MCF 10A (cell line): ENCODE data around the gene DTX3L. TPM values are rescaled to one million over a fixed set of nuclear protein-coding genes. Genes with fewer than 3 reads are reported as not detected.

ENCODE experiments used
- BruUV-seq: library from RNA; stranded (reverse); fragments of 400-500 nt; replicated peaks from 2 replicates; lab custom pipeline; 2021; lab: Mats Ljungman, UMichigan
- CTCF ChIA-PET: fragments of 300-600 bp; sonication (Branson Sonifier 250); formaldehyde crosslinking; extraction: SDS; loops from one replicate; lab custom pipeline; 2021; ENCODE audit warnings: antibody characterized with exemption, inconsistent platforms; lab: Yijun Ruan, JAX
- POLR2A ChIA-PET: fragments of 300-600, 350-650 bp; sonication (Branson Sonifier 250); formaldehyde crosslinking; extraction: SDS; loops from one replicate; lab custom pipeline; 2020; ENCODE audit warnings: antibody characterized with exemption, inconsistent platforms; lab: Yijun Ruan, JAX
- DNase-seq: peaks from one replicate; pipeline ENCODE4 v3.0.0-alpha.2; 2018; ENCODE audit not compliant: unreplicated experiment
- H3K27ac Mint-ChIP-seq: one replicate; pipeline ENCODE4 v1.8.0; 2022; ENCODE audit warnings: mild to moderate bottlenecking, low read depth, mixed read lengths; ENCODE audit not compliant: unreplicated experiment
- H3K27me3 Mint-ChIP-seq: one replicate; pipeline ENCODE4 v1.8.0; 2022; ENCODE audit warnings: mixed read lengths; ENCODE audit not compliant: insufficient read depth, unreplicated experiment
- H3K36me3 Mint-ChIP-seq: one replicate; pipeline ENCODE4 v1.8.0; 2022; ENCODE audit warnings: mild to moderate bottlenecking, moderate library complexity, mixed read lengths; ENCODE audit not compliant: insufficient read depth, unreplicated experiment
- H3K4me1 Mint-ChIP-seq: one replicate; pipeline ENCODE4 v1.8.0; 2022; ENCODE audit warnings: mixed read lengths; ENCODE audit not compliant: insufficient read depth, unreplicated experiment
- H3K4me3 Mint-ChIP-seq: one replicate; pipeline ENCODE4 v1.8.0; 2022; ENCODE audit warnings: mild to moderate bottlenecking, moderate library complexity, mixed read lengths; ENCODE audit not compliant: unreplicated experiment
- H3K9me3 Mint-ChIP-seq: one replicate; pipeline ENCODE4 v1.8.0; 2022; ENCODE audit warnings: mixed read lengths; ENCODE audit not compliant: unreplicated experiment
- intact Hi-C: fragments of 100-400 bp; cut with micrococcal nuclease; formaldehyde crosslinking; loops from 2 replicates; pipeline ENCODE4 v1.14.1; 2022
- total RNA-seq: library from RNA; stranded (reverse); gene quantifications from 2 replicates; pipeline ENCODE4 v1.2.3, GENCODE V29; 2022
- TF ChIP-seq, protein P1 (sequence below): fragments of 200-600 bp; IDR thresholded peaks from one replicate; pipeline ENCODE4 v1.8.0; 2022; ENCODE audit warnings: antibody characterized with exemption, mild to moderate bottlenecking; ENCODE audit not compliant: unreplicated experiment

Gene DTX3L
- total RNA-seq, 1 experiment from 2014 or later, result 19.1 TPM

DNA sequence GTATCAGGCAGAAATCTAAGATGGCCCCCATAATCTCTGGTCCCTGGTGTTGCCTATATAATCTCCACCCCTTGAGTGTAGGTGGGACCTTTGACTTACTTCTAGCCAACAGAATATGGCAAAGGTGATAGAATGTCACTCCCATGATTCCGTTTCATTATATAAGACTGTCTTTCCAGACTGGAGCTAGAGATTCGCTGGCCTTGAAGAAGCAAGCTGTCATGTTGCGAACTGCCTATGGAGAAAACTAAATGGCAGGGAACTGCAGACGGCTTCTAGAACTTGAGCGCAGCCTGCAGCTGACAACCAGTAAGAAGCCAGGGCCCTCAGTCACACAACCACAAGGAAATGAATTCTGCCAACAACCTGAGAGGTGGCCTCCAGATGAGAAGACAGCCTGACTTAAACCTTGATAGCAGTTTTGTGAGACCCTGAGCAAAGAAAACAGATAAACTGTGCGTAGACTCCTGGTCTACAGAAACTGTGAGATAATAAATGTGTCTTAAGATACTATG is 47.2 kb upstream of the DTX3L start:
- POLR2A ChIA-PET, result no interaction called here
- Mint-ChIP-seq H3K4me3 (no peak overlapping the region), H3K9me3 (peaks cover 6% of the 10 kb centered on the region), H3K27ac (no peak overlapping the region), H3K27me3 (no peaks in the 10 kb centered on the region), H3K36me3 (peaks cover 6% of the 10 kb centered on the region), H3K4me1 (peaks cover 17% of the 10 kb centered on the region)
- intact Hi-C loops, result no loop called here
- DNase-seq, result no peak
- CTCF ChIA-PET, result interaction anchor here (0.5 to 1.0 kb wide), 3 partner anchors 8 to 44 kb away, joined by 3 read pairs; no protein-coding TSS in a partner anchor
- TF ChIP-seq, protein P1, sequence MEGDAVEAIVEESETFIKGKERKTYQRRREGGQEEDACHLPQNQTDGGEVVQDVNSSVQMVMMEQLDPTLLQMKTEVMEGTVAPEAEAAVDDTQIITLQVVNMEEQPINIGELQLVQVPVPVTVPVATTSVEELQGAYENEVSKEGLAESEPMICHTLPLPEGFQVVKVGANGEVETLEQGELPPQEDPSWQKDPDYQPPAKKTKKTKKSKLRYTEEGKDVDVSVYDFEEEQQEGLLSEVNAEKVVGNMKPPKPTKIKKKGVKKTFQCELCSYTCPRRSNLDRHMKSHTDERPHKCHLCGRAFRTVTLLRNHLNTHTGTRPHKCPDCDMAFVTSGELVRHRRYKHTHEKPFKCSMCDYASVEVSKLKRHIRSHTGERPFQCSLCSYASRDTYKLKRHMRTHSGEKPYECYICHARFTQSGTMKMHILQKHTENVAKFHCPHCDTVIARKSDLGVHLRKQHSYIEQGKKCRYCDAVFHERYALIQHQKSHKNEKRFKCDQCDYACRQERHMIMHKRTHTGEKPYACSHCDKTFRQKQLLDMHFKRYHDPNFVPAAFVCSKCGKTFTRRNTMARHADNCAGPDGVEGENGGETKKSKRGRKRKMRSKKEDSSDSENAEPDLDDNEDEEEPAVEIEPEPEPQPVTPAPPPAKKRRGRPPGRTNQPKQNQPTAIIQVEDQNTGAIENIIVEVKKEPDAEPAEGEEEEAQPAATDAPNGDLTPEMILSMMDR, result no peak
- no TSS peak for BruUV-seq

DNA sequence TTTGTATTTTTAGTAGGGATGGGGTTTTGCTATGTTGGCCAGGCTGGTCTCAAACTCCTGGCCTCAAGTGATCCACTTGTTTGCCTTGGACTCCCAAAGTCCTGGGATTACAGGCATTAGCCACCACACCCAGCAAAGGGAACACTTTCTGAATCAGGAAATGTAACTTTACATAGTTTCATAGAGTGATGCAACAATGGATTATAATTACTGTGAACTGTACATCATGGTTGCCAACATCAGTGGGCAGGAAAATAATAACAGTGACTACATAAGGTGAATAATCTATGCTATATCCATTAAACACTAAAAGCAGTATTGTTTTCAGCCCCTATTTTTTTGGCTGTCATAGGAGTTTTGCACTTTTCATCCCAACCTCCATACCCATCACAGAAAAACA is 44.4 kb upstream of the DTX3L start:
- Mint-ChIP-seq H3K27me3 (no peaks in the 10 kb centered on the region), H3K27ac (no peak overlapping the region), H3K36me3 (peaks cover 5% of the 10 kb centered on the region), H3K4me1 (peaks cover 10% of the 10 kb centered on the region), H3K4me3 (no peak overlapping the region), H3K9me3 (peaks cover 6% of the 10 kb centered on the region)
- POLR2A ChIA-PET, result interaction anchor here (0.8 to 1.2 kb wide), 3 partner anchors 14 to 200 kb away, joined by 3 read pairs; no protein-coding TSS in a partner anchor
- TF ChIP-seq, protein P1, result no peak
- CTCF ChIA-PET, result interaction anchor here (1.0 kb wide), 1 partner anchor 39 kb away, joined by 3 read pairs; no protein-coding TSS in a partner anchor
- intact Hi-C loops, result no loop called here
- peak; percentile 67 for DNase-seq
- no TSS peak for BruUV-seq

DNA sequence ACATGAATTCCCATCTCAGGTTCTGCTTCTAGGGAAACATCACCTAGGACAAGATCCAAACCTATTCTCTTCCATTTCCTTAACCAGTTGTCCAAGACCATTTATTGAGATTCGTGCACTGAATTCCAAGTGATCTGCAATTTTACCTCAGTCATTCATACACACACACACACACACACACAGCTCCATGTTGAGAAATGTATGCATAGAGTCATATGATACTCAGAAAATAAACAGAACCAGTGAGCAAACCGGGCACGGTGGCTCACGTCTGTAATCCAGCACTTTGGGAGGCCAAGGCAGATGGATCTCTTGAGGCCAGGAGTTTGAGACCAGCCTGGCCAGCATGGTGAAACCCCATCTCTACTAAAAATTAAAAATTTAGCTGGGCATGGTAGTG is 43.3 kb upstream of the DTX3L start:
- TF ChIP-seq, protein P1, result no peak
- Mint-ChIP-seq H3K36me3 (no peaks in the 10 kb centered on the region), H3K4me1 (peaks cover 6% of the 10 kb centered on the region), H3K27me3 (no peaks in the 10 kb centered on the region), H3K4me3 (no peak overlapping the region), H3K27ac (no peak overlapping the region), H3K9me3 (peaks cover 6% of the 10 kb centered on the region)
- ChIA-PET CTCF (interaction anchor here (0.6 kb wide), 1 partner anchor 984 kb away, joined by 3 read pairs; no protein-coding TSS in a partner anchor), POLR2A (no interaction called here)
- DNase-seq, result no peak
- intact Hi-C loops, result no loop called here
- no TSS peak for BruUV-seq

DNA sequence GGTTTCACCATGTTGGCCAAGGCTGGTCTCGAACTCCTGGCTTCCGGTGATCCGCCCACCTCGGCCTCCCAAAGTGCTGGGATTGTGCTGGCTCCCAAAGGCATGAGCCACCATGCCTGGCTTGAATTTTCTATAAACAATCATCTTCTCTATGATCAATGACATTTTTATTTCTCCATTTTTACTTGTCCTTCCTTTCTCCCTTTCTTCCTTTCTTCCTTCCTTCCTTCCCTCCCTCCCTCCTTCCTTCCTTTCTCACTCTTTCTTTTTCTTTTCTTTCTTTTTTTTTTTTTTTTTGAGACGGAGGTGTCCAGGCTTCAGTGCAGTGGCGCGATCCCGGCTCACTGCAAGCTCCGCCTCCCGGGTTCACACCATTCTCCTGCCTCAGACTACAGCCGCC is 40.8 kb upstream of the DTX3L start:
- DNase-seq, result no peak
- Mint-ChIP-seq H3K27ac (no peak overlapping the region), H3K9me3 (peaks cover 6% of the 10 kb centered on the region), H3K36me3 (no peaks in the 10 kb centered on the region), H3K4me3 (no peak overlapping the region), H3K4me1 (peaks cover 6% of the 10 kb centered on the region), H3K27me3 (no peaks in the 10 kb centered on the region)
- intact Hi-C loops, result no loop called here
- BruUV-seq, result no TSS peak
- POLR2A ChIA-PET, result interaction anchor here (0.5 to 3.2 kb wide), 4 partner anchors 8 to 35 kb away, joined by 3 to 12 read pairs (median 6); partner anchors contain the start of gene KPNA1
- CTCF ChIA-PET, result interaction anchor here (1.6 kb wide), 1 partner anchor 155 kb away, joined by 4 read pairs; no protein-coding TSS in a partner anchor
- TF ChIP-seq, protein P1, result no peak
